K562 (cell line): ENCODE measurements around the gene CCDC33. TPM values are rescaled to one million over a fixed set of nuclear protein-coding genes. Genes with fewer than 3 reads are reported as not detected.

Experiments
- ATAC-seq: fragments of 200-7000 bp; cut with Tn5 transposase; 3 replicates; pipeline ENCODE4 v1.9.1; 2020; ENCODE audit warnings: moderate library complexity
- BruUV-seq: library from RNA; stranded (reverse); fragments of 400-500 nt; replicated peaks from 2 replicates; lab custom pipeline; 2021; lab: Mats Ljungman, UMichigan
- CTCF ChIA-PET: fragments of 300-600 bp; formaldehyde crosslinking; extraction: SDS; loops from one replicate; lab custom pipeline; 2021; ENCODE audit warnings: low intra/inter-chr PET ratio; lab: Yijun Ruan, JAX
- POLR2A ChIA-PET: fragments of 300-600, 350-650 bp; sonication (Branson Sonifier 250); formaldehyde crosslinking; extraction: SDS; loops from one replicate; lab custom pipeline; 2021; ENCODE audit warnings: antibody characterized with exemption, inconsistent platforms; lab: Yijun Ruan, JAX
- DNase-seq, 4 experiments: peaks; one replicate each; pipeline versions ENCODE4 v3.0.0 to v3.0.0-alpha.2; 2011 to 2018; ENCODE audit warnings: low spot score in 3 of 4, mixed read lengths in 3 of 4; ENCODE audit errors: extremely low read depth in 1 of 4
- FAIRE-seq: peaks from 2 replicates; lab custom pipeline; 2011; peaks lifted over from hg19 to GRCh38; lab: Jason Lieb, UNC
- H2AFZ ChIP-seq: 2 replicates; pipeline ENCODE4 v1.6.0; 2011; ENCODE audit warnings: low read depth, low read length, control low read depth, inconsistent platforms
- H3K27ac ChIP-seq: fragments of 200-600 bp; 3 replicates; pipeline ENCODE4 v1.8.0; 2011; ENCODE audit warnings: low read depth, mild to moderate bottlenecking, control low read depth, inconsistent platforms, low read length, moderate library complexity, mixed read lengths; ENCODE audit errors: extremely low read depth
- H3K27me3 ChIP-seq, 2 experiments: fragments of 300-600 bp in 1 of 2; 2 replicates in 1 of 2; 3 replicates in 1 of 2; pipeline versions ENCODE4 v1.6.0 to v1.8.0; 2011; ENCODE audit warnings: inconsistent platforms in 2 of 2, low read length in 2 of 2, mild to moderate bottlenecking in 1 of 2, mixed read lengths in 1 of 2, moderate library complexity in 1 of 2; ENCODE audit not compliant: control insufficient read depth in 2 of 2, insufficient read depth in 2 of 2
- H3K36me3 ChIP-seq: fragments of 300-600 bp; 3 replicates; pipeline ENCODE4 v1.8.0; 2011; ENCODE audit warnings: mild to moderate bottlenecking, low read length, inconsistent platforms; ENCODE audit not compliant: control insufficient read depth, insufficient read depth
- H3K4me1 ChIP-seq, 2 experiments: fragments of 200-600 bp in 1 of 2; replicated peaks in 1 of 2; 2 replicates in 1 of 2; 3 replicates in 1 of 2; pipeline versions ENCODE4 v1.5.1 to v1.8.0; 2011; ENCODE audit warnings: inconsistent platforms in 2 of 2, low read length in 2 of 2, mild to moderate bottlenecking in 1 of 2, mixed read lengths in 1 of 2, moderate library complexity in 1 of 2; ENCODE audit not compliant: control insufficient read depth in 2 of 2, insufficient read depth in 2 of 2
- H3K4me2 ChIP-seq: 2 replicates; pipeline ENCODE4 v1.6.1; 2011; ENCODE audit warnings: low read length, control low read depth, inconsistent platforms, mixed read lengths; ENCODE audit not compliant: insufficient read depth
- H3K4me3 ChIP-seq: fragments of 200-600 bp; sonication (generic), shearing (Covaris generic); 2 replicates; pipeline ENCODE4 v1.5.1; 2016; ENCODE audit warnings: control low read depth, inconsistent platforms
- H3K79me2 ChIP-seq: fragments of 200-600 bp; 3 replicates; pipeline ENCODE4 v1.8.0; 2011; ENCODE audit warnings: low read length, inconsistent platforms; ENCODE audit not compliant: control insufficient read depth, insufficient read depth
- H3K9ac ChIP-seq, 2 experiments: 2 replicates each; pipeline versions ENCODE4 v1.6.0 to v1.6.1; 2011; ENCODE audit warnings: low read depth in 2 of 2, low read length in 2 of 2, control low read depth in 1 of 2, inconsistent platforms in 1 of 2, mild to moderate bottlenecking in 1 of 2, mixed read lengths in 1 of 2; ENCODE audit not compliant: insufficient read depth in 1 of 2
- H3K9me1 ChIP-seq: one replicate; pipeline ENCODE4 v1.6.0; 2011; ENCODE audit warnings: inconsistent platforms, mild to moderate bottlenecking, low read length, moderate library complexity; ENCODE audit not compliant: control insufficient read depth, insufficient read depth
- H3K9me3 ChIP-seq: replicated peaks from 2 replicates; pipeline ENCODE4 v1.5.1; 2011; ENCODE audit warnings: low read depth, low read length, inconsistent platforms; ENCODE audit not compliant: control insufficient read depth, insufficient read depth
- H4K20me1 ChIP-seq: replicated peaks from 2 replicates; pipeline ENCODE4 v1.6.1; 2011; ENCODE audit warnings: low read length, inconsistent platforms, mixed read lengths; ENCODE audit not compliant: control insufficient read depth, insufficient read depth
- FOXJ3 ChIP-seq: sonication (generic); formaldehyde crosslinking; IDR thresholded peaks from 2 replicates; pipeline ENCODE4 v1.4.0; 2020; ENCODE audit warnings: mild to moderate bottlenecking, missing genetic modification reagents
- SPI1 ChIP-seq: IDR thresholded peaks from 2 replicates; pipeline ENCODE4 v1.6.1; 2011; ENCODE audit warnings: low read depth, low read length, control low read depth, borderline replicate concordance
- WHSC1 ChIP-seq: IDR thresholded peaks from one replicate; pipeline ENCODE4 v1.6.1; 2012; ENCODE audit warnings: low read length, control low read depth, inconsistent platforms
- ZC3H8 ChIP-seq: fragments of 450-650 bp; IDR thresholded peaks from 2 replicates; pipeline ENCODE4 v1.6.1; 2017
- ZKSCAN3 ChIP-seq: fragments of 250-450 bp; sonication (Bioruptor Pico); IDR thresholded peaks from 2 replicates; pipeline ENCODE4 v1.4.0; 2020
- WGBS: fragments of 100-300 bp; shearing (Covaris generic); methylation state at CpG from one replicate; pipeline ENCODE4 v1.1.6; 2016; ENCODE audit warnings: low coverage, mixed read lengths; ENCODE audit not compliant: insufficient coverage; ENCODE audit errors: missing lambda C conversion rate; 5-methylcytosine and 5-hydroxymethylcytosine counted together
- in situ Hi-C: fragments of 300-500 bp; cut with MboI; formaldehyde crosslinking; loops from 4 replicates; pipeline ENCODE4 v1.15.0; 2018; ENCODE audit warnings: inconsistent platforms, mixed read lengths
- intact Hi-C: fragments of 100-400 bp; cut with micrococcal nuclease; formaldehyde crosslinking; loops from 2 replicates; pipeline ENCODE4 v1.14.2; 2022
- polyA plus RNA-seq, 8 experiments: library from polyadenylated mRNA; depleted of rRNA in 4 of 8; stranded (reverse) in 5 of 8; unstranded in 3 of 8; fragments of >200 nt; fragmentation: Nextera tagmentation in 2 of 8; fragmentation: Illumina TruSeq in 1 of 8; extraction: Ambion mirVana in 2 of 8; extraction: Trizol in 1 of 8; gene quantifications; 2 replicates each; pipeline versions ENCODE4 v1.2.1 to v1.2.3, GENCODE V29; 2011 to 2014; ENCODE audit warnings: inconsistent platforms in 1 of 8, missing spikeins in 1 of 8
- total RNA-seq, 7 experiments: library from RNA; depleted of rRNA in 6 of 7; stranded (reverse); fragments of >200 nt in 6 of 7; fragmentation: Illumina TruSeq in 2 of 7; extraction: Trizol in 2 of 7; gene quantifications; 2 replicates each; pipeline versions ENCODE4 v1.2.1 to v1.2.3, GENCODE V29; 2011 to 2021; ENCODE audit warnings: low replicate concordance in 1 of 7
- TF ChIP-seq, protein P1 (sequence below): fragments of 450-650 bp; IDR thresholded peaks from 2 replicates; pipeline ENCODE4 v1.6.1; 2016; ENCODE audit warnings: missing biosample characterization, missing genetic modification characterization
- TF ChIP-seq, protein P2 (sequence below), 3 experiments: fragments of 200-800 bp in 1 of 3; sonication (Bioruptor generic) in 1 of 3; sonication (generic) in 1 of 3; formaldehyde crosslinking in 1 of 3; IDR thresholded peaks; 2 replicates each; pipeline versions ENCODE4 v1.6.1 to v1.8.0; 2016 to 2022; ENCODE audit warnings: mild to moderate bottlenecking in 2 of 3, missing compliant biosample characterization in 2 of 3, missing genetic modification characterization in 2 of 3, missing genetic modification reagents in 1 of 3

The CCDC33 gene
- total and polyA plus RNA-seq, 9 of the 15 experiments (the other 6 are each of a cell fraction or from before 2014, with no cell fraction given), result 0.08 to 1.1 (median 0.15) TPM; not detected in 4

DNA sequence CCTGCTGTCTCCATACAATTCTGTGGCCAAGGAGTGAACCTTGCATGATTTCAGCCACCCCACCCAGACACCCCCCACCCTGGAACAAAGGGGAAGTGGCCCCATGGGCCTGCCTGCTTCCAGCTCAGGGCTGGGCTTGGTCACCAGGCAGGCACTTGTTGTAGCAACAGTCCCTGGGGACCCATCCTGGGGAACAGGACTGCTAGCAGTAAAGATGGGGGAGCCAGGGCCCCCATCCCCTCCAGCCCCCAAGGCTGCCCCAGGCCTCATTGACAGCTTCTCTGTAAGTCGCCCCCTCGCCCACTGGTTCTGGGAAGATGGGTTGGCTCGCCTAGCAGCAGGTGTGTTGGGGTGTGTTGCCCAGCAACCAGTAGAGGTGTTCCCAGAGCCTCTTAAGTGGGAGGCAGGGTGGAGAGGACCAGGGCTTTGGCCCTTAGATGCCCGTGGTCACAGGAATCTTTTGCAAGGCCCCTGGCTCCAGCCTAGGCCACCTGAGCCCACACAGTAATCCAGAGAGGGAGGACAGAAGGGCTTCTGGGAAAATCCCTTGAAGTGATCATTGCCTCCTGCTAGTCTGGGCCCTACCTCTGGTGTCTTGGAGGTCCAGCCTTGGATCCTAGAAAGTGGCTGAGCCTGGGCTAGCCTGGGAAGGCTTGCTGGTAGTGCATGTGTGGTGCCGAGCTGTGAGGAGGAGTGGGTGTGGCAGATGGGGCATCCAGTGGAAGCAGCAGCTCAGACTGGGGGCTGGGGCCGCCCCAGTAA is 82.4 kb downstream of the CCDC33 start:
- Histone ChIP-seq H3K79me2 (no peaks in the 10 kb centered on the region), H3K27ac (no peak overlapping the region), H3K27me3 (no peaks in the 10 kb centered on the region; a peak in 1 of 5 replicates), H3K9me3 (no peaks in the 10 kb centered on the region), H3K9me1 (no peaks in the 10 kb centered on the region), H3K36me3 (no peaks in the 10 kb centered on the region), H3K4me3 (no peak overlapping the region), H4K20me1 (peaks cover 5% of the 10 kb centered on the region), H3K9ac (0 out of 4 replicates have a peak overlapping the region, but pooled peaks of 1 of the 2 experiments have one; percentile 40), H3K4me2 (no peak overlapping the region), H2AFZ (no peak overlapping the region), H3K4me1 (peaks cover 15 to 17% of the 10 kb centered on the region in 2 experiments)
- DNase-seq (no peak), FAIRE-seq (no peak), ATAC-seq (no peak)
- in situ Hi-C loops (no loop called here), intact Hi-C loops (no loop called here)
- BruUV-seq, result no TSS peak
- TF ChIP-seq, protein P1, sequence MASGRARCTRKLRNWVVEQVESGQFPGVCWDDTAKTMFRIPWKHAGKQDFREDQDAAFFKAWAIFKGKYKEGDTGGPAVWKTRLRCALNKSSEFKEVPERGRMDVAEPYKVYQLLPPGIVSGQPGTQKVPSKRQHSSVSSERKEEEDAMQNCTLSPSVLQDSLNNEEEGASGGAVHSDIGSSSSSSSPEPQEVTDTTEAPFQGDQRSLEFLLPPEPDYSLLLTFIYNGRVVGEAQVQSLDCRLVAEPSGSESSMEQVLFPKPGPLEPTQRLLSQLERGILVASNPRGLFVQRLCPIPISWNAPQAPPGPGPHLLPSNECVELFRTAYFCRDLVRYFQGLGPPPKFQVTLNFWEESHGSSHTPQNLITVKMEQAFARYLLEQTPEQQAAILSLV (tag), result no peak
- peak; percentile 53; the same call in 1 of the 2 replicates for TF ChIP-seq ZKSCAN3 (CRISPR knock-in tag)
- 0 out of 2 replicates have a peak, but pooled peaks have one; percentile 60 for TF ChIP-seq FOXJ3 (CRISPR knock-in tag)
- TF ChIP-seq, protein P2, sequence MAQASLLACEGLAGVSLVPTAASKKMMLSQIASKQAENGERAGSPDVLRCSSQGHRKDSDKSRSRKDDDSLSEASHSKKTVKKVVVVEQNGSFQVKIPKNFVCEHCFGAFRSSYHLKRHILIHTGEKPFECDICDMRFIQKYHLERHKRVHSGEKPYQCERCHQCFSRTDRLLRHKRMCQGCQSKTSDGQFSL (CRISPR knock-in tag; IDR thresholded peaks at IDR 0.05), result 0 out of 2 replicates have a peak, but pooled peaks have one; percentile 21
- TF ChIP-seq, protein P2 (tag; IDR thresholded peaks at IDR 0.05), result no peak
- TF ChIP-seq ZC3H8, result no peak
- no peak for TF ChIP-seq WHSC1
- peak; percentile 71 for TF ChIP-seq SPI1
- 36% methylated on average over 5 of the region's 6 CpGs for WGBS
- CTCF ChIA-PET, result interaction anchor here (1.4 kb wide), 1 partner anchor 264 kb away, joined by 3 read pairs; no protein-coding TSS in a partner anchor
- POLR2A ChIA-PET, result no interaction called here
